ENCODE results near the gene PTPA.
A peak's percentile ranks its signal among the peaks of the same experiment; 100 is the strongest.

PTPA gene

GRCh38 chr9:129138476-129139232 is 27.4 kb downstream of the PTPA start:
- no peak for DNase-seq

- DNase-seq = peak; percentile 72 to 92 (median 83)
Observed at GRCh38 chr9:129139233-129139992, 28.2 kb downstream of the PTPA start.

DNA sequence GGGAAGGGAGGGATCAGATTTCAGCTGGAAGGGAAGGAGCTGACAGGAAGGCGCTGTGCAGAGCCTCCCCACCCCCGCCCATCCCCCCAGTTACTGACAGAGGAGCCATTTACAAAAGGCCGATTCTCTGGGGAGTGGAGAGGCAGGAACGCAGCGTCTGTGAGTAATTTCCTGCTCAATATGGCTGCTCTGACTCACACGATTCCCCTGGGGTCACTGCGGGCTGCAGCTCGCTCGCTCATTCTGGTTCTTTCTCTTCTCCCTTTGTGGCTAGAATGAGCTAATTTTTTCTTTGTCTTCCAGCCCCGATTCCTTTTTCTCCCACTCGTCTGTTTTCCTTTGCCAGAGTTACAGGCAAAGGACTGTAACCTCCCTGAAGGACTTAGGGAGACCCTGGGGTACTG is 28.8 kb downstream of the PTPA start:
- DNase-seq = peak; percentile 81 to 95 (median 90)

DNA sequence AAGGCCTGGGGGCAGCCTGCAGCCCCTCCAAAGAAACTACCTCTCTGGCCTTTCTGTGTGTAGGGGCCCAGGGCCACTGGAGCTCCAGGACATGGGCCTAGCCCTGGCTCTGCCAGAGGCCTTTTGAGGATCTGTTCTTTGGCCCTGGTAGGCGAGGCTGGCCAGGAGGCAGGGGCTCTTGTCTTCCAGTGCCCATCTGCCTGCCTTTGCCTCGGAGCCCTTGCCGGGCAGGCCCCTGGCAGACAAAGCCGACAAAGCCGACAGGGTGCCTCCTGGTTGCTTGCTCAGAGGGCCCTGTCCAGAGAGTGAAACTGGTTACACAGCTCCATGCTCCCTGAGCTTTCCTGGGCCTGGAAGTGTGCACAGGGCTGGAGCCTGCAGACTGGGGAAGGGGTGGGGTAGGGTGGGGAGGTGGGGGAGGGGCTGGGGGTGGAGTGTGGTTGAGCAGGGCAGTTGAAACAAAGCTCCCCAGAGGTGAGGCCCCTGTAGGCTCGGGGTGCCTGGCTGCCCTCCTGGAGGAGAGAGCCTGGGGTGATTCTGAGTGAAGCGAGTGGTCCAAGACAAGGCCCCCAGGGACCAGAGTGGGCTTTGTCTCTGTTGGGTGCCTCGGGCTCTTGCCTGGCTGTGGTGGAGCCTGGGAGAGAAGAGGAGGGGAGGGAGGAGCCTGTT is 29.3 kb downstream of the PTPA start:
- DNase-seq = peak; percentile 14 to 85 (median 77)

DNA sequence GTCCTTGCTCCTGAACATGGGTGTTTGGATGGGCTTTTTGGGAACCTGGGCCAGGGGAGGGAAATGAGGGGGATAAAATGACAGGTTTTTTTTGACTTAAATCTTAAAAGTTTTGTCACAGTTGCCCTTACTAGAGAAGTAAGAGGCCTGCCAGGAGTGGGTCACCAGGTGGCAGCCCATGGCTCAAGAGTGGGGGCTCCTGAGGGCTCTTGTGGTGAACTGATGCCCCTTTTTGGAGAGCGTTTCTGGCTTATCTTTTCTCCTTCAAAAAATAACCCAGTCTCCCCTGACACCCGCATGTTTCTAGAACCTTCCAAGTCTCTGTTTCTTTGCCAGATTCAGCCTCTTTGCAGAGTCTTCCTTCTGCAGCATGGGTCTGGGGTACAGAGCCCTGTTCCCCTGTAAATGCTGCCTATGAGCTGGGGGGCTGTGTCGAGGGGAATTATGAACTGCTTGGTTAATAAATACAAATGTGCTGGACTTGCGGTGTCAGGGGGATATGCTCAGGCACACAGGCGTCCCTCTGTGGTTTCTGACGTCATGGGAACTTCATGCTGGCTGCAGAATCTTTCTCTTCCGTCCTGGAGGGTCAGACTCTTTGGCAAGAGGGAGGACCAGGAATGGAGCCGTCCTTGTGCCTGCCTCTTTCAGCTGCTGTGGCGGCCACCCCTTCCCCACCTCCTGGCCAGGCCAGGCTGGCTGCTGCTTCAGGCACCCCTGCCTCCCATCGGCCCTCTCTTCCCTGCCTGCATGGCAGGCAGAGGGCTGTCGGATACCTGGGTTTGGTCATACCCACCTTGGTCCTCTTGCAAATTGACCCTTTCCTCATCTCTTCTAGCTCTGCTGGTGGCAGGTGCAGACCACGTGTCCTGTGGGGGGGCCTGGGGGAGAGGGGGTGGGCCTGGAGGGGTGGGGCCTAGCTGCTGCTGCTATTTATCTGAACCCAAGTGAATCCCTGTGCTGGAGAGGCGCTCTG is 30.1 kb downstream of the PTPA start:
- DNase-seq = peak in 2 of 3 experiments; percentile 11 to 32

GRCh38 chr9:129142138-129142935 is 31.1 kb downstream of the PTPA start:
- DNase-seq = no peak

GRCh38 chr9:129143031-129143927 is 32.1 kb downstream of the PTPA start:
- peak; percentile 26 to 72 (median 29) for DNase-seq

GRCh38 chr9:129145316-129145715 is 34.1 kb downstream of the PTPA start:
- no peak for DNase-seq

- DNase-seq = no peak
Observed at GRCh38 chr9:129145841-129146292, 34.7 kb downstream of the PTPA start.

DNA sequence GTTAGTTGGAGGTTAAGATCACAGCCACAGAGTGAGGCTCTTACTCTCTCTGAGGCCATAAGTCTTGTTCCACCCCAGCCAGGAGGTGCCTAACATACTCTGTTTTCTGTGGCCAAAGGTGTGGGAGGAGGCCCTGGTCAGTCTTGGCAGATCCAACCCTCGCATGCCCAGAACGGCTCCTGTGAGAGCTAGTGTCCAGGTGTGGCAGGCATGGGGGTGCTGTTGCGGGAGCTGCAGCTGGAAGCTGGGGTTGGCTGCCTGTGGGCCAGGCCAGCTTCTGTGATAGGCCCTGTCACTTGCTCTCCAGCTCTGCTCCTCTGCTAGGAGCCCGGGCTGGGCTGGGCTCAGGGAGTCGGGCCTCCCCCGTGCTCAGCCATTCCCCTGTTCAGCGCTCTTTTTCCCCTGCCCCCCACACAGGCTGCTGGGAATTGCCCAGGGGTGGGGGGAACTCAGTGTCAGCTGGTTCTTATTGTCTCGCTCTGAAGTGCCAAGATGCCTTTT is 35.3 kb downstream of the PTPA start:
- no peak for DNase-seq

DNA sequence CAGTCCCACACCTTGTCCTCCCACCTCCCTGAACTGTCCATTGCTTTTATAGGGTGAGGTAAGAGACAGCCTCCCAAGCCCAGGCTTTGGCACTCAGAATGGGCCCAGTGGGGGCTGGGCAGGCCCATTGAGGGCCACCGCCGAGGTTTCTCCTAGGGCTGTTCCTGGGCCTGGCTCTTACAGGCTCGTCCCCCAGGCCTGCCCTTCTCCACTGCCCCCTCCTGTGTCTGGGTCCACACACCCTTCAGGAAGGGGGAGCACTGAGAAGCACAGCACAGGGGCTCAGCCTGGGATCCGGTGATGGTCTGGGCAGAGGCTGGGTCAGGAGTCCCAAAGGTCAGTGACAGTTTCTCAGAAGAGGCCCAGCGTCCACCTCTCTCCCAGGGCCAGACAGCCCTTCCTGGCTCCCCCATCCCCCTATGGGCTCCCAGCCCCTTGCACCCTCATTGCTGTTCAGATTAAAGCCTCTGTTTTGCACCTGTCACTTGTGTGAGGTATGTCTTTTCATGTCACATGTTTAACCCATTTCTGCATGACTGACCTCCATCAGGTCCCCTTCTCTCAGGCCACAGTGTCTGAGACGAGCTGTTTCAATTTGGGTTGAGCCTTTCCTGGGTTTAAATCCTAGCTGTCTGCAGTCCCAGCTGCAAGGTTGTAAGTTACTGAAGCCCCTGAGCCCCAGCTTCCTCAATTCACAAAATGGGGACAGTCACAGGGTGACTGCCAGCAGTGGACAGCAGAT is 37.4 kb downstream of the PTPA start:
- no peak for DNase-seq

DNA sequence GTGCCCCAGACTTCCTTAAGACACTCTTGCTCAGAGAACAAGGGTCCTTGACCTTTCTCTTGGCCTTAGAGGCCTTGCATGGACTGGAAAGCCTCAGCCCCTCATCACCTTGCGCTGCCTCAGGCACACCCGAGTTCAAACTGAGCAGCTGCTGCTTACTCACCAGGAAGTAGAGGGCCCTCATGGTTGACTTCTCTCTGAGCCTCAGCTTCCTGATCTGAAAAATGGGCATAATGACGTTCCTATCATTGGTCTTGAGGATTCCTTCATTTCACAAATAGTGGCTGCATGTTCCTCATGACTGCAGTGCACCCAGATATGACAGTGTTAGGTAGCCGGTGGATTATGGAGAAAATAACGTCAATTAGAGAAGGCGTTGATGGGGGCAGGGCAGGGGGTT is 38.2 kb downstream of the PTPA start:
- no peak for DNase-seq

DNA sequence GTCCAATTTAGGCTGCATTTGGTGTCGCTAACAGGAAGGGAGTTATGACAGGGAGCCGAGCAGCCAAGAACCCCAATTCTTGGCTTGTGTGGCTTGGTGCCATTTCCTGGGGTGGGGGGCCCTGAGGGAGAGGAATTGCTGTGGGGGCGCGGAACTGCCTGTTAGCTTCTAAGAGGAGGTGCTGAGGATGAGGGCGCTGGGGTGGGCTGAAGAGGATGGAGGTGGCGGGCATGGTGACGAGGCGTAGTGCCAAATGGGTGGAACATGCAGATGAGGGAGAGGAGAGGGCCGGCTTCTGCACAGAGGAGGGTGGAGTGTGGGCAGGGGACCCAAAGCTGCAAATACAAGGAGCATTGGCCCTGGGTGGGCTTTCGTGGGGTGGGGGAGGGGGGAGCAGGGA is 38.9 kb downstream of the PTPA start:
- DNase-seq = no peak

GRCh38 chr9:129150672-129151211 is 39.5 kb downstream of the PTPA start:
- no peak for DNase-seq

- DNase-seq = no peak
Observed at GRCh38 chr9:129151469-129151868, 40.3 kb downstream of the PTPA start.

DNA sequence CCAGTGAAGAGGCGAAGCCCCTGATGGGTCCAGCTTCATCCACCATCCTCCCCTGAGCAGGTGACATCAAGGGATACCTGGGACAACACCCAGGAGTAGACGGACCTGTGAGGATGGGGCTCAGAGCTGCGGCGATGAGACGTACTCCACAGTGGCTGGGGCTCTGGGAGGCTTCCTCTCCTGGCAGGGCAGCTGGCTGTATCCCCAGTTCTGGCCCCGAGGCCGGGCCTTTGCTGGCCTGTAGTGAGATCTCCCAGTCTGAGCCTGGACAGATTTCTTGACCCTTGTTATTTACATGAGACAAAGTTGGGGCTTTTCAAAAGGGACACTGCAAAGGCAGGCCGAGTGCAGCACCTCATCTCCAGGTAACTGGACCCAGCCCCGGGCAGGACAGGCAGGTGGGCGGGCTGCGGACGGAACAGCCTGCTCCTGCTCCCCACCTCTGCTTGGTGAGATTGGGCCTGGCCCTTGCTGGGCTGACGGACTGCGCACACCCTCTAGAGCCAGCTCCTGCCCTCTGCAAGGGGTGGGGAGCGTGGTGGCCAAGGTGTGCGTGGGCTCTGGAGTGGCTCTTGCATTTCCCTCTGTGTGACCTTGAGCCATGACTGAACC is 43.8 kb downstream of the PTPA start:
- DNase-seq = no peak

DNA sequence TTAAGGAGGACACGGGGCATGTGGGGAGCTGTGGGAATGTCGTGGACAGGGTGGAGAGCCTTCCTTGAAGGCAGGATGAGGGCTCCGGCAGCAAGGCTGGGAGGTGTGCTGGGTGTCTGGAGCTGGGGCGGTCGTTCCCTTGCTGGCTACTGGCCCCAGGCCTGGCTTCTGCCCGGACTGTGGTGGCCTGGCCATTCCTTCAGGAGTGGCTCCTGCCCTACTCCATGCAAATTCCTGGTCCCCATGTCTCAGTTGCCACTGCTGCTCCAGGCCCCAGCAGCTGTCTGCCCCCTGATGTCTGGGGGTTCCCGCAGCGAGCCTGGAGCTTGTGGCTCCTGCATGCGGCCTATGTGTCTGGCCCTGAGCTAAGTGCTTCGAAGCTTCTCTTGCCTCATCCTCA is 44.9 kb downstream of the PTPA start:
- no peak for DNase-seq

DNA sequence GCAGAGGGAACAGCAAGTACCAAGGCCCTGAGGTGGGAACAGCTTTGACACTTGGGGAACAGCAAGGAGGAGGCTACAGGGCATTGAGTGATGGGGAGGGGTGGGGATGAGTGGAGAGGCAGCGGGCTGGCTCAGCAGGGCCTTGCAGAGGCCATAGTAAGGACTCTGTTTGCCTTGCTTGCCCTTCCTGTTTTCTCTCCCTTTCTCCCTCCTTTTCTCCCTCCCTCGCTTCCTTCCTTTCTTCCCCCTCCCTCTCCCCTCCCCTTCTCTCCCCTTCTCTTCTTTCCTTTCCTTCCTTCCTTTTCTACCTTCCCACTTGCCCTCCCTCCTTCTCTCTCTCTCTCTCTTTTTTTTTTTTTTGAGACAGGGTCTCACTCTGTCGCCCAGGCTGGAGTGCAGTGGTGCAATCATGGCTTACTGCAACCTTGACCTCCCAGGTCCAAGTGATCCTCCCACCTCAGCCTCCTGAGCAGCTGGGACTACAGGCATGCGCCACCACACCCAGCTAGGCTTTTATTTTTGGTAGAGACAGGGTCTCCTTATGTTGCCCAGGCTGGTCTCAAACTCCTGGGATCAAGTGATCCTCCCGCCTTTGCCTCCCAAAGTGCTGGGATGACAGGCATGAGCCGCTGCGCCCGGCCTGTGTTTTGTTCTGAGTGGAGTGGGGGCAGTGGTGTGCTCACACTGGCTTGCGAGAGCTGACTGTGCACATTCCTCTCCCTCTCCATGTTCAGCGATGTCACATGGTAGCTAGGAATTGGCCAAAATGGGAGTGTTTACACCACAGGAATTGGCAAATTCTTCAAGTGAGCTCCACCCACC is 49.7 kb downstream of the PTPA start:
- no peak for DNase-seq
